ENCODE data around the gene OS9.

Gene OS9

DNA sequence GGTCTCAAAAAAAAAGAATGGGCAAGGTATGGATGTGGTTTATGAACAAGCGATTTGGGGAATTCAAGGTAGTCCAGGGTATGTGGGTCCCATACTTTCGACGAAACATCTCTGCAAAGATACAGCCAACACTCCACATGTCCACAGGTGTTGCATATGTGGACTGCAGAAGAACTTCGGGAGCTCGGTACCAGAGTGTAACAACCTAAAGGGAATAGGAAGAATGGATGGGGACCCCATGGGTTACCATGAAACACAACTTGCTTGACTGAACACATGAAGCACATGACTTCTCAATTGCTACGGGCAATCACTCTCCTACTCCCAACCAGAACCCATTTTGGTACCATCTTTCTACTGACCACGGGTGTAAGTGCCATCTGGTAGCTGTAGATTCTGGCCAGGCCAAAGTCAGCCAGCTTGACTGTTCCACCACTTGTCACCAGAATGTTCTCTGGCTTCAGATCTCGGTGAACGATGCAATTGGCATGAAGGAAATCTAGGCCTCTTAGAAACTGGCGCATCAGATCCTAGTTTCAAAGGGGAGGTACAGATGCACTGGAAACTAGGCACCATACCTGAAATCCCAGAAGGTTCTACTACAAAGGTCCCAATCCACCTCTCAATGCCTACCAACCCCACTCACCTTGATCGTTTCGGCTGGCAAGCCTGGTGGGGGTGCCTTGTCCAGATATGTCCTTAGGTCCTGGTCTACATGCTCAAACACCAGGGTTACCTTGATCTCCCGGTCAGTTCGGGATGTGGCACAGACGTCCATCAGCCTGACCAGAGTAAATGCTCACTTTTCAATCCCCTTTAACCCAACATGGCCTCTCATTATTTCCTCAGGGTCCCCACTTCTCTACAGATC is 56.9 kb downstream of the OS9 start:
- no peak for TF ChIP-seq CTCF (IDR thresholded peaks at IDR 0.05; ENCODE audit: low read depth, low read length)
- DNase-seq (ENCODE audit: extremely low read depth, low read depth): no peak

- no peak for DNase-seq (ENCODE audit: extremely low read depth, low read depth)
- no peak for TF ChIP-seq CTCF (IDR thresholded peaks at IDR 0.05; ENCODE audit: low read depth, low read length)
Measured at GRCh38 chr12:57751432-57751787, 57.5 kb downstream of the OS9 start.

DNA sequence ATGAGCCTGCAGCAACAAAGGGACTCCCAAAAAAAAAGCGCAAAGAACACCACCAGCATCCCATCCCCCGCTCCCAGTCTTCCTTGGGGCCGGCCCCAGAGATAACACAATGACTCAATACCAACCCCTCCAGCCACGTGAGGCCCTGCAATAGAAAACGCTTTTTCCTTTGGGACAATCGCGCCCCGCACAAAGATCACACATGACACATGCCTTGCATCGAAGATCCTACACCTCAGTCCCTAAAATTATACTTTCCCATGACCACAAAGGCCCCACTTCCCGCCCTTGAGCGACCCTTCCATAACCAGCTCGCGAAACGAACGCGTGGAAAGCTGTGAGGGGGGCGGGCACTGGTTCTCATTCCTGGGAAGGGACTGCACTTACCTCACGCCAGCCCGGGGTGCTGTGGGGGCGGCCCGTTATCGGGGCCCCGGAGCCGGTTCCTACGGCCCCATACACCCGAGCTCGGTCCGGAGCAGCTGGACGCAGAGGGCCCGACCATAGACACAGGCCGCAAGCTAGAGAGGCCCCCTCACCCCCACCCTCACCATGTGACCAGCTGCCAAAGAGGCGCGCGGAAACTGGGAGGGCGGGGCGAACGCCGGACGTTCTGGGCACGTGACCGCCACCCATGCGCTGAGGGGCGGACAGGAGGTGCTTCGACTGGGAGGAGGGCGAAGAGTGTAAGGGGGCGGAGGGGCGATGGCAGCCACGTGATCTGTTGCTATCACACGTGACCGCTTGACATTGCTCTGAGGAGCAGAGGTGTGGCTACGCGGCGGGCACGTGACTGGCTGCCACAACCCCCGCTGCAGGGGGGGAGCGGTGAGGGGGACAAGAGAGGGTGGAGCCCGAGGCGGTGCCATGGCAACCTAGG is 58.1 kb downstream of the OS9 start, which contains the start of gene CDK4:
Gene CDK4 (minus strand): TSS at position 523 of the 880 bp plus-strand sequence. CDS start 593 bp downstream, outside the sequence.
- TF ChIP-seq CTCF (IDR thresholded peaks at IDR 0.05; ENCODE audit: low read depth, low read length): no peak

DNA sequence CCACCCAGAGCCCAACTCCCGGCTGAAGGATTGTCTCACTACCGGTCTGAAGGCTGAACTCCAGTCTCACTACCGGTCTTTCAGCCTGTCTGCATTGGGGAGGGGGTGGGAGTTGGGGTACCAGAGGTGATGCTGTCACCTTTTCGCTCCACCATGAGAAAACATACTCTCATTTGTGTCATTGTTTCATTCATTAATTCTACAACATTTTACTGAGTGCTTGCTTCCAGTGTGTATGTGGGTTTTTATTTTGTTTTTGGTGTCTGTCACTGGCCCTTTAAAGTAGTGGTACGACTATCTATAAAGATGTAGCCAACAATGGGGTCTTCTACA is 58.7 kb downstream of the OS9 start:
- no peak for TF ChIP-seq CTCF (IDR thresholded peaks at IDR 0.05; ENCODE audit: low read depth, low read length)
- DNase-seq (ENCODE audit: extremely low read depth, low read depth): no peak

More for the DNA sequence above, 58.1 kb downstream of the OS9 start, which contains the start of gene CDK4:
- peak; percentile 99 for DNase-seq (ENCODE audit: extremely low read depth, low read depth)

DNA sequence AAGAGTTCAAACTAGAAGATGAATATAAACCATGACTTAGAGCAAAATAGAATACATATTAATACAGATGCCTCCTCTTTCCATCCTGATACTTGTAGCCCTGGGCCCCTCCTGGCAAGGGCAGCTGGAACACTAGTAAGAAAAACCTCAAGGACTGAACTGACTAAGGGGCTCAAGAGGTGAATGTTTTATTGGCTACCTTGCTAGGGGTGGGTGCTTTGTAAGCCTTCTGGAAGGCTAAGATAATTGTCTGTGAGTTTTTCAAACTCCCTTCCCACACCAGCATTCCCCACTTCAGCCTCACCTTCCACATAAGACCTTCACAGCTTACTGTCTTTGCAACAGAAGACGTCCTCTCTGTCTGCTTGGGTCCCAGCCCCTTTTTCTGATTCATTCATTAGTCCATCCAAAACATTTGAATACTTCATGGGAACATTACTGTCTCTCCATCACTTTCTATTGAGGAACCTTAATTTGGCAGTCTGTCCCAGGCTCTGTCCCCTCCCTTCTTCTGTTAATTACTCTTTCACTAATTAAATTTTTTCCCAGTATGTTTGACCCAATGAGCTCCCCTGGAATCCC is 59.9 kb downstream of the OS9 start:
- no peak for DNase-seq (ENCODE audit: extremely low read depth, low read depth)
- TF ChIP-seq CTCF (IDR thresholded peaks at IDR 0.05; ENCODE audit: low read depth, low read length): no peak

DNA sequence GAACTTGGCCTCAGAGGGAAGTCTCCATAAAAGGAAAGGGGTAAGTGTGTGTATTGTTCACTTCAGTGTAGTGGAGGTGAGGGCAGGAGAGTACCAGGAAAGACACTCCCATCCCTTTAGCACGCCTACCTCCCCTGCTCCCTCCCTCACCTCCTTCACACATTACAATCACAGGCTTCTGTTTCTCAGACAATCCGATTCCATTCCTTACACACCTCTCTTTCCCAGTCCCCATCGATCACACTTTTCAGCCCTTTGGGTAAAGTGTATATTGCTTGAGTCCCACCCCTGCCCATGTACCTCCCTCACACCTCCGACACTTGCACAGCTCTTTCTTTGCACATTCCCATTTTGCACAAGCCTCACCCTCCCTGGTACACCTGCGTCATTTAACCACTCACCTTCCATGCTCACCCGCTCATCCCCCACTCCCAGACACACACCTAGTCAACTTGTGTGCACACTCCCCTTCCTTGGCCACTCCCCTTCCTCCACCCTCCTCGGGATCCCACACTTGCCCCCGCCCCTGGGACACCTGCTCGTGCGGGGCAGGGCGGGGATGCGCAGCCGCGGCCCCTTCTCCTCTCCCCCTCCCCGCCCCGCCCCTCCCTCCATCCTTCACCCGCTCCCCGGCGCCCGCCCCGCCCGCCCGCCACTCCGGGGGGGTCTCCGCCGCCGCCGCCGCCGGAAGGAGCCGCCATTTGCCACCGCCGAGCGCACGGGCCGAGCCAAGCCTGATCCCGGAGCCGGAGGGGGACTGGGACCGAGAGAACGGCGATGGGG is 60.7 kb downstream of the OS9 start, which contains the start of gene MARCHF9:
Gene MARCHF9 (plus strand): TSS at position 693 of the 783 bp plus-strand sequence. CDS start 426 bp downstream, outside the sequence.
- TF ChIP-seq CTCF (IDR thresholded peaks at IDR 0.05; ENCODE audit: low read depth, low read length): no peak
- no peak for DNase-seq (ENCODE audit: extremely low read depth, low read depth)

All from AG09319 (cell line).